IMR-90 (cell line): ENCODE results near the gene FAM171A1.

ENCODE experiments used
- BHLHE40 ChIP-seq: fragments of 150-350 bp; IDR thresholded peaks from 2 replicates; pipeline ENCODE4 v1.6.1; 2016; ENCODE audit warnings: mild to moderate bottlenecking, low read depth, low read length
- CEBPB ChIP-seq: IDR thresholded peaks from 2 replicates; pipeline ENCODE4 v1.6.1; 2012; ENCODE audit warnings: low read depth, low read length, improper control_type of control experiment
- MAZ ChIP-seq: IDR thresholded peaks from 2 replicates; pipeline ENCODE4 v1.6.1; 2012; ENCODE audit warnings: low read depth, mild to moderate bottlenecking, low read length, improper control_type of control experiment, moderate library complexity, borderline replicate concordance
- POLR2A ChIP-seq: IDR thresholded peaks from 2 replicates; pipeline ENCODE4 v1.6.1; 2012; ENCODE audit warnings: mild to moderate bottlenecking, low read depth, low read length
- RAD21 ChIP-seq: IDR thresholded peaks from 2 replicates; pipeline ENCODE4 v1.6.1; 2012; ENCODE audit warnings: low read length, improper control_type of control experiment
- RCOR1 ChIP-seq: IDR thresholded peaks from 2 replicates; pipeline ENCODE4 v1.6.1; 2012; ENCODE audit warnings: mild to moderate bottlenecking, low read length, improper control_type of control experiment; ENCODE audit not compliant: insufficient replicate concordance
- RFX5 ChIP-seq: IDR thresholded peaks from 2 replicates; pipeline ENCODE4 v1.8.0; 2012; ENCODE audit warnings: low read depth, mild to moderate bottlenecking, low read length, moderate library complexity
- SMC3 ChIP-seq: fragments of 150-350 bp; IDR thresholded peaks from 2 replicates; pipeline ENCODE4 v1.6.1; 2016; ENCODE audit warnings: low read depth, mild to moderate bottlenecking, antibody characterized with exemption, low read length, moderate library complexity
- TF ChIP-seq, protein P1 (sequence below): conservative IDR thresholded peaks from 2 replicates; pipeline ENCODE4 v1.5.1; 2012; ENCODE audit warnings: mild to moderate bottlenecking, low read depth, low read length, improper control_type of control experiment
- TF ChIP-seq, protein P2 (sequence below): fragments of 150-350 bp; IDR thresholded peaks from 2 replicates; pipeline ENCODE4 v1.6.1; 2017; ENCODE audit warnings: mild to moderate bottlenecking, antibody characterized with exemption, low read length, low read depth
- TF ChIP-seq, protein P3 (sequence below): fragments of 150-350 bp; IDR thresholded peaks from 2 replicates; pipeline ENCODE4 v1.6.1; 2016; ENCODE audit warnings: low read depth, mild to moderate bottlenecking, low read length, moderate library complexity, borderline replicate concordance

DNA sequence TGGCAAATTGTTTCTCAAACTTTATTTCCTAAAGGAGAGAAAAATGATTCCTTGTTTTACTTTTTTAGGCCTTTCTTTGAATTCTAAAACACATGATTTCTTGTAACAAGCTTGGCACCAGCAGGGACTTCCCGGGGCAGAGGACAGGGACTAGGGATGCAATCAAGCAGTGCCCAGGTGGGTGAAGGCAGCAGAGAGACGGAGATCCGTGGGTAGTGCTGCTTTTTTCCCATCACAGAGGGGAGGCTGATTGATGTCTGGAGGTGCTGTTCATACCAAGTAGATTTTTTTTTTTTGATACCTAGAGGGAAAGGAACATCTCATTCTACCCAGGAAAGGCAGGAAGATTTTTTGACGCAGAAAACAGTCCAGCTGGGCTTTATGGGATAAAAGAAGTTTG, 91.9 kb downstream of the FAM171A1 start:
- TF ChIP-seq POLR2A (no peak), CEBPB (no peak), BHLHE40 (no peak), MAZ (no peak), RFX5 (no peak), RAD21 (no peak), SMC3 (no peak), RCOR1 (no peak)
- TF ChIP-seq, protein P1, sequence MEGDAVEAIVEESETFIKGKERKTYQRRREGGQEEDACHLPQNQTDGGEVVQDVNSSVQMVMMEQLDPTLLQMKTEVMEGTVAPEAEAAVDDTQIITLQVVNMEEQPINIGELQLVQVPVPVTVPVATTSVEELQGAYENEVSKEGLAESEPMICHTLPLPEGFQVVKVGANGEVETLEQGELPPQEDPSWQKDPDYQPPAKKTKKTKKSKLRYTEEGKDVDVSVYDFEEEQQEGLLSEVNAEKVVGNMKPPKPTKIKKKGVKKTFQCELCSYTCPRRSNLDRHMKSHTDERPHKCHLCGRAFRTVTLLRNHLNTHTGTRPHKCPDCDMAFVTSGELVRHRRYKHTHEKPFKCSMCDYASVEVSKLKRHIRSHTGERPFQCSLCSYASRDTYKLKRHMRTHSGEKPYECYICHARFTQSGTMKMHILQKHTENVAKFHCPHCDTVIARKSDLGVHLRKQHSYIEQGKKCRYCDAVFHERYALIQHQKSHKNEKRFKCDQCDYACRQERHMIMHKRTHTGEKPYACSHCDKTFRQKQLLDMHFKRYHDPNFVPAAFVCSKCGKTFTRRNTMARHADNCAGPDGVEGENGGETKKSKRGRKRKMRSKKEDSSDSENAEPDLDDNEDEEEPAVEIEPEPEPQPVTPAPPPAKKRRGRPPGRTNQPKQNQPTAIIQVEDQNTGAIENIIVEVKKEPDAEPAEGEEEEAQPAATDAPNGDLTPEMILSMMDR: no peak
- TF ChIP-seq, protein P2, sequence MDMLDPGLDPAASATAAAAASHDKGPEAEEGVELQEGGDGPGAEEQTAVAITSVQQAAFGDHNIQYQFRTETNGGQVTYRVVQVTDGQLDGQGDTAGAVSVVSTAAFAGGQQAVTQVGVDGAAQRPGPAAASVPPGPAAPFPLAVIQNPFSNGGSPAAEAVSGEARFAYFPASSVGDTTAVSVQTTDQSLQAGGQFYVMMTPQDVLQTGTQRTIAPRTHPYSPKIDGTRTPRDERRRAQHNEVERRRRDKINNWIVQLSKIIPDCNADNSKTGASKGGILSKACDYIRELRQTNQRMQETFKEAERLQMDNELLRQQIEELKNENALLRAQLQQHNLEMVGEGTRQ: no peak
- TF ChIP-seq, protein P3, sequence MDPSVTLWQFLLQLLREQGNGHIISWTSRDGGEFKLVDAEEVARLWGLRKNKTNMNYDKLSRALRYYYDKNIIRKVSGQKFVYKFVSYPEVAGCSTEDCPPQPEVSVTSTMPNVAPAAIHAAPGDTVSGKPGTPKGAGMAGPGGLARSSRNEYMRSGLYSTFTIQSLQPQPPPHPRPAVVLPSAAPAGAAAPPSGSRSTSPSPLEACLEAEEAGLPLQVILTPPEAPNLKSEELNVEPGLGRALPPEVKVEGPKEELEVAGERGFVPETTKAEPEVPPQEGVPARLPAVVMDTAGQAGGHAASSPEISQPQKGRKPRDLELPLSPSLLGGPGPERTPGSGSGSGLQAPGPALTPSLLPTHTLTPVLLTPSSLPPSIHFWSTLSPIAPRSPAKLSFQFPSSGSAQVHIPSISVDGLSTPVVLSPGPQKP: no peak
